HEK293T (cell line): ENCODE results near the gene SNX12.

ENCODE experiments used
- BHLHE40 ChIP-seq: fragments of 450-650 bp; IDR thresholded peaks from 2 replicates; pipeline ENCODE4 v1.6.1; 2016; ENCODE audit warnings: mild to moderate bottlenecking, moderate library complexity, borderline replicate concordance
- ELF4 ChIP-seq: fragments of 450-650 bp; IDR thresholded peaks from 2 replicates; pipeline ENCODE4 v1.6.1; 2017; ENCODE audit warnings: antibody characterized with exemption
- FOXK2 ChIP-seq: fragments of 450-650 bp; IDR thresholded peaks from 2 replicates; pipeline ENCODE4 v1.6.1; 2016; ENCODE audit warnings: mild to moderate bottlenecking
- FOXM1 ChIP-seq: fragments of 450-650 bp; IDR thresholded peaks from 2 replicates; pipeline ENCODE4 v1.6.1; 2017; ENCODE audit warnings: mild to moderate bottlenecking, borderline replicate concordance
- HDGF ChIP-seq: fragments of 450-650 bp; IDR thresholded peaks from 2 replicates; pipeline ENCODE4 v1.6.1; 2017; ENCODE audit warnings: antibody characterized with exemption, borderline replicate concordance
- NFRKB ChIP-seq: fragments of 450-650 bp; IDR thresholded peaks from 2 replicates; pipeline ENCODE4 v1.6.1; 2016; ENCODE audit warnings: mild to moderate bottlenecking, moderate library complexity
- SP1 ChIP-seq: fragments of 450-650 bp; IDR thresholded peaks from 2 replicates; pipeline ENCODE4 v1.6.1; 2017
- ZNF384 ChIP-seq: fragments of 450-650 bp; IDR thresholded peaks from 2 replicates; pipeline ENCODE4 v1.6.1; 2016

DNA sequence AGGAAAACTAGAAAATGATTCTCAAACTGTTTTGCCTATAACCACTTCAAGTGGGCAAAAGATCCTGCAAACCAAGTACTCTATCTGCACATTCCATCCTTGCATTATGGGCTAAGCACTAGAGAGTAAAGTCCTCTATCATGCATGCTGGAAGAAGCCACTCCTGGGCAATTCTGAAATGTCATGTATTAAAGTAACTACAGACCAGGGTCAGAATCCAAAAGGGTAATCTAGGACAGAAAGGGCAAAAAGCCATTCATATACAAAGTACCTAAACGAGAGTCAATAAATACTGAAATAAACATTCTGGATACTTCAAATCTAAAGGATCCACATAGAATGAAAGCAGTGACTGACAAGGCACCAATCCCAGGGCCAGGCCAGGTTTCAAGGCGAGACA is 1.0 kb downstream of the SNX12 start:
- TF ChIP-seq SP1, result no peak
- no peak for TF ChIP-seq BHLHE40
- no peak for TF ChIP-seq FOXM1
- no peak for TF ChIP-seq NFRKB
- no peak for TF ChIP-seq FOXK2
- TF ChIP-seq ELF4, result no peak
- TF ChIP-seq HDGF, result no peak
- TF ChIP-seq ZNF384, result no peak
